HG02943 (cell line): Measurements from ENCODE around the gene PARD3.
A peak's percentile ranks its signal among the peaks of the same experiment; 100 is the strongest.

Experiments
- ATAC-seq: cut with Tn5 transposase; IDR thresholded peaks from one replicate; pipeline ENCODE4 v1.9.1; 2021; ENCODE audit warnings: mild to moderate bottlenecking, low read depth, moderate library complexity; ENCODE audit not compliant: unreplicated experiment

The PARD3 gene

GRCh38 chr10:34137955-34138354, 677.1 kb downstream of the PARD3 start:
- ATAC-seq, result no peak

- no peak for ATAC-seq
Observed at GRCh38 chr10:34137201-34137600, 677.9 kb downstream of the PARD3 start.

GRCh38 chr10:34135515-34135914, 679.6 kb downstream of the PARD3 start:
- peak; percentile 72 for ATAC-seq

- ATAC-seq, result no peak
Observed at GRCh38 chr10:34134602-34135001, 680.5 kb downstream of the PARD3 start.

GRCh38 chr10:34133406-34133805, 681.7 kb downstream of the PARD3 start:
- ATAC-seq, result no peak

- no peak for ATAC-seq
Observed at GRCh38 chr10:34131152-34131551, 683.9 kb downstream of the PARD3 start.

- no peak for ATAC-seq
Observed at GRCh38 chr10:34127676-34128075, 687.4 kb downstream of the PARD3 start.

GRCh38 chr10:34126371-34127151, 688.5 kb downstream of the PARD3 start:
- no peak for ATAC-seq

- no peak for ATAC-seq
Observed at GRCh38 chr10:34125702-34126101, 689.4 kb downstream of the PARD3 start.

GRCh38 chr10:34124522-34125035, 690.5 kb downstream of the PARD3 start:
- no peak for ATAC-seq

GRCh38 chr10:34121781-34122622, 693.1 kb downstream of the PARD3 start:
- no peak for ATAC-seq

GRCh38 chr10:34121125-34121753, 693.9 kb downstream of the PARD3 start:
- no peak for ATAC-seq

- ATAC-seq, result no peak
Observed at GRCh38 chr10:34119456-34119855, 695.6 kb downstream of the PARD3 start.

- no peak for ATAC-seq
Observed at GRCh38 chr10:34116681-34117271, 698.3 kb downstream of the PARD3 start.

- ATAC-seq, result no peak
Observed at GRCh38 chr10:34116220-34116641, 698.9 kb downstream of the PARD3 start.

- no peak for ATAC-seq
Observed at GRCh38 chr10:34114914-34115313, 700.2 kb downstream of the PARD3 start.

- no peak for ATAC-seq
Observed at GRCh38 chr10:34113504-34114225, 701.4 kb downstream of the PARD3 start.

GRCh38 chr10:34112171-34112782, 702.8 kb downstream of the PARD3 start:
- no peak for ATAC-seq

GRCh38 chr10:34111179-34111578, 703.9 kb downstream of the PARD3 start:
- no peak for ATAC-seq
